Measurements from ENCODE around the gene EIF3J.

EIF3J gene

GRCh38 chr15:44598892-44599291 lies 61.9 kb downstream of the EIF3J start:
- TF ChIP-seq CTCF (IDR thresholded peaks at IDR 0.05; ENCODE audit: low read depth, low read length), result no peak
- peak; percentile 70 to 89 for DNase-seq (ENCODE audit: low read depth in 2 of 2)
- no peak overlapping the region for H3K4me3 ChIP-seq (replicated peaks in 1 of 2; ENCODE audit: low read depth in 2 of 2, low read length in 2 of 2)

GRCh38 chr15:44603126-44603525 lies 66.2 kb downstream of the EIF3J start:
- no peak overlapping the region for H3K4me3 ChIP-seq (replicated peaks in 1 of 2; ENCODE audit: low read depth in 2 of 2, low read length in 2 of 2)
- TF ChIP-seq CTCF (IDR thresholded peaks at IDR 0.05; ENCODE audit: low read depth, low read length), result no peak
- no peak for DNase-seq (ENCODE audit: low read depth in 2 of 2)

GRCh38 chr15:44606740-44607139 lies 69.8 kb downstream of the EIF3J start:
- no peak overlapping the region for H3K4me3 ChIP-seq (replicated peaks in 1 of 2; ENCODE audit: low read depth in 2 of 2, low read length in 2 of 2)
- no peak for DNase-seq (ENCODE audit: low read depth in 2 of 2)
- TF ChIP-seq CTCF (IDR thresholded peaks at IDR 0.05; ENCODE audit: low read depth, low read length), result no peak
